ENCODE data around the gene DDIT4L. TPM values are rescaled to one million over a fixed set of nuclear protein-coding genes. Genes with fewer than 3 reads are reported as not detected.
"Not testable (repeated sequence)": the region's sequence is repeated elsewhere in the genome, so short reads cannot be mapped to it uniquely, and the experiment has no call there.

The DDIT4L gene
- total RNA-seq, 1 donor from 2014 or later: 2.4 TPM

DNA sequence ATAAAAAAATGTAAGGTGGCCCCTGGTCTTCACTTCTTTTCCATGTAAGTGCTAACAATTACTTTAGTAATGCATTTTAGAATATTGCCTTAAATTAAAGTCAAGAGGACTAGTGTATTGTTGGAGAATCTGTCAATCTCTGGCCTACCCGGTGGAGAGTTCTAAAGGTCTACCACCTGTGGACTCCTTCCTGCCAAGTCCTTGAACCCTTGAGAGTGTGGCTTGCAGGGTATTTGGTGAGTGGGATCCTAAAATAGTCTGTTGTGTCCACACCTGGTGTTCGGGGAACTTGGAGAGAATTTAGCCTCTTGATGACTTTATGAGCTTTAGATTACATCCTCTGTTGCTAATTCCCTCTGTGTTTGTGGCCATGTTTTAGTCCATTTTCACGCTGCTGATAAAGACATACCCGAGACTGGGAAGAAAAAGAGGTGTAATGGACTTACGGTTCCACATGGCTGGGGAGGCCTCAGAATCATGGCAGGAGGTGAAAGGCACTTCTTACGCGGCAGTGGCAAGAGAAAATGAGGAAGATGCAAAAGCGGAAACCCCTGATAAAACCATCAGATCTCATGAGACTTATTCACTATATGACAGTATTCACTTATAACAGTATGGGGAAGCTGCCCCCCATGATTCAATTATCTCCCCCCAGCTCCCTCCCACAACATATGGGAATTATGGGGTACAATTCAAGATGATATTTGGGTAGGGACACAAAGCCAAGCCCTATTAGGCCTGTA lies 23.8 kb downstream of the DDIT4L start:
- intact Hi-C loops (cut with micrococcal nuclease): loop anchor here (5.0 kb wide), 1 partner anchor 59 kb away; no protein-coding TSS in a partner anchor

GRCh38 chr4:100165809-100166208 lies 24.5 kb downstream of the DDIT4L start:
- intact Hi-C loops (cut with micrococcal nuclease): loop anchor here (5.0 kb wide), 1 partner anchor 59 kb away; no protein-coding TSS in a partner anchor

GRCh38 chr4:100164808-100165760 lies 25.2 kb downstream of the DDIT4L start:
- intact Hi-C loops (cut with micrococcal nuclease): loop anchor here (5.0 kb wide), 1 partner anchor 58 kb away; no protein-coding TSS in a partner anchor

- intact Hi-C loops (cut with micrococcal nuclease): no loop called here
Measured at GRCh38 chr4:100162027-100162685, 28.1 kb downstream of the DDIT4L start.

GRCh38 chr4:100149190-100149589 lies 41.1 kb downstream of the DDIT4L start:
- intact Hi-C loops (cut with micrococcal nuclease): no loop called here

GRCh38 chr4:100147684-100148083 lies 42.6 kb downstream of the DDIT4L start:
- intact Hi-C loops (cut with micrococcal nuclease): no loop called here

GRCh38 chr4:100147198-100147597 lies 43.1 kb downstream of the DDIT4L start:
- intact Hi-C loops (cut with micrococcal nuclease): no loop called here

DNA sequence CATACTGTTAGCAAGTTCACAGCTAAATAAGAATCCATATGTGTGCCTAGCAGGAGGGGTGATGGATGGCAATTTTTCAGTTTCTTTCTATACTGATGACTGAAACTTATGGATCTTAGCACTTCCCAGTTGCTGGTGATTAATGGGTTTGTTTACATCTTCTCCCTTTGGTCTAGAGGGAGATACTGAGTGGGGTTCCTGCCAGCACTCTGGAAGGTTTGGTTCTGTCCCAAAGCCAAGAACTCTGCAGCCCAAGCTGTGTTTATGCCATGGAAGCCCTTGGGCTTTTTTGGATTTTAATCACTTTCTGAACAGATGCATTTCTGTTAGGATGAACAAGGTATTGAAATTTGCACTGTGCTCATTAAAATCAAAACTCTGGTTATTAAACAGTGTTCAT lies 43.5 kb downstream of the DDIT4L start:
- intact Hi-C loops (cut with micrococcal nuclease): no loop called here

GRCh38 chr4:100137320-100137719 lies 52.9 kb downstream of the DDIT4L start:
- intact Hi-C loops (cut with micrococcal nuclease): not testable (repeated sequence)

Other genes with a start within 250 kb of the DDIT4L start
- 57.0 and 61.9 TPM in 2 replicates for gene DNAJB14, start 243.8 kb downstream of the DDIT4L start, total RNA-seq
- 415 and 423 TPM in 2 replicates for gene H2AZ1, start 240.2 kb downstream of the DDIT4L start, total RNA-seq